LNCaP clone FGC (cell line): ENCODE measurements around the gene ATG13.
"Not testable (repeated sequence)": the region's sequence is repeated elsewhere in the genome, so short reads cannot be mapped to it uniquely, and the experiment has no call there.

Source experiments
- DNase-seq: peaks from one replicate; pipeline ENCODE4 v3.0.0-alpha.2; 2011; ENCODE audit warnings: low read depth
- H3K4me3 ChIP-seq: 2 replicates; pipeline ENCODE4 v1.5.1; 2011; ENCODE audit warnings: mild to moderate bottlenecking, low read depth, low read length, control low read depth
- CTCF ChIP-seq: IDR thresholded peaks from 2 replicates; pipeline ENCODE4 v1.5.1; 2012; ENCODE audit warnings: mild to moderate bottlenecking; ENCODE audit not compliant: control insufficient read depth, insufficient read depth; ENCODE audit errors: extremely low read depth

Gene ATG13

GRCh38 chr11:46617134-46617971, at the start of gene ATG13, which contains the start of gene HARBI1:
Gene ATG13, plus strand, starts transcription at chr11:46617553. Its CDS starts 26,739 bp downstream, at chr11:46644292.
Gene HARBI1, minus strand, starts transcription at chr11:46617227. Its CDS starts 990 bp downstream, at chr11:46616237.
- peak within 1 kb of the TSS; percentile 93 for H3K4me3 ChIP-seq
- DNase-seq = peak; percentile 48
- peak; percentile 69 for TF ChIP-seq CTCF

GRCh38 chr11:46570790-46571398, 46.5 kb upstream of the ATG13 start:
- DNase-seq = no peak
- H3K4me3 ChIP-seq = no peak overlapping the region
- no peak for TF ChIP-seq CTCF

- no peak for DNase-seq
- TF ChIP-seq CTCF = no peak
- H3K4me3 ChIP-seq = no peak overlapping the region
Measured at GRCh38 chr11:46574656-46575055, 42.7 kb upstream of the ATG13 start.

GRCh38 chr11:46577058-46577457, 40.3 kb upstream of the ATG13 start:
- H3K4me3 ChIP-seq = no peak overlapping the region
- no peak for TF ChIP-seq CTCF
- no peak for DNase-seq

GRCh38 chr11:46582588-46582987, 34.8 kb upstream of the ATG13 start:
- no peak overlapping the region for H3K4me3 ChIP-seq
- TF ChIP-seq CTCF = no peak
- no peak for DNase-seq

- H3K4me3 ChIP-seq, DNase-seq: not testable (repeated sequence)
Measured at GRCh38 chr11:46583513-46583912, 33.8 kb upstream of the ATG13 start.

- no peak for TF ChIP-seq CTCF
Measured at GRCh38 chr11:46588131-46588530, 29.2 kb upstream of the ATG13 start.

More at GRCh38 chr11:46588131-46588530, 29.2 kb upstream of the ATG13 start:
- H3K4me3 ChIP-seq = no peak overlapping the region
- DNase-seq = no peak
